Skeletal muscle cell (primary cell): ENCODE results near the gene PLD1.
"Not testable (repeated sequence)": the region's sequence is repeated elsewhere in the genome, so short reads cannot be mapped to it uniquely, and the experiment has no call there.

Experiments used
- DNase-seq: peaks from one replicate; pipeline ENCODE4 v3.0.0-alpha.2; 2010; ENCODE audit warnings: low read depth
- H3K4me3 ChIP-seq: 2 replicates; pipeline ENCODE4 v1.5.1; 2011; ENCODE audit warnings: low read depth, mild to moderate bottlenecking, control low read depth, low read length, moderate library complexity

PLD1 gene

GRCh38 chr3:171755656-171756055 is 54.6 kb downstream of the PLD1 start:
- no peak overlapping the region for H3K4me3 ChIP-seq
- DNase-seq: no peak

DNA sequence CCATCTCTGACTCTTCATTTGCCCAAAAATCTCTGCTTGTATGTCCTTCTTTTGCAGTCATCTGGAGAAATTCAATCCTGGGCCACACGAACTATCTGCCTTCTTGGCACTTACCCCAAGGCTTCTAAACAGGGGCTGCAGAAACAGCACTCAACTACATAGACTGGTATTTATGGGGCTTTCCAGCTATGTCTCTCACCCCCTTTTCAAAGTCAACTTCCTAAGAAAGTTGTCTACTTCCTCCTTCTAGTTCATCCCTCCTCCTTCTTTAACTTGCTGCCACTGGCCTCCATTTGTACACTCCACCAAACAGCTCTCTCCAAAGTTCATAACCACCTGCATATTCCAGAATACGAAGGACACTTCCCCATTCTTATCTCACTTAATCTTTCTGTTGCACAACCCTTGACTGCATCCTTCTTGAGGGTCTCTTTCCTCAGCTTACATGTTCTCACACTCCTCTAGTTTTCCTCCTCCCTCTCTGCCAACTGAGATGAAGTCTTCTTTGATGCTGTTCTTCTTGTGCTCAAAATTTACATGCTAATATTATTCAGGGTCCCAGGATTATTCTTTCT is 55.2 kb downstream of the PLD1 start:
- no peak for DNase-seq

DNA sequence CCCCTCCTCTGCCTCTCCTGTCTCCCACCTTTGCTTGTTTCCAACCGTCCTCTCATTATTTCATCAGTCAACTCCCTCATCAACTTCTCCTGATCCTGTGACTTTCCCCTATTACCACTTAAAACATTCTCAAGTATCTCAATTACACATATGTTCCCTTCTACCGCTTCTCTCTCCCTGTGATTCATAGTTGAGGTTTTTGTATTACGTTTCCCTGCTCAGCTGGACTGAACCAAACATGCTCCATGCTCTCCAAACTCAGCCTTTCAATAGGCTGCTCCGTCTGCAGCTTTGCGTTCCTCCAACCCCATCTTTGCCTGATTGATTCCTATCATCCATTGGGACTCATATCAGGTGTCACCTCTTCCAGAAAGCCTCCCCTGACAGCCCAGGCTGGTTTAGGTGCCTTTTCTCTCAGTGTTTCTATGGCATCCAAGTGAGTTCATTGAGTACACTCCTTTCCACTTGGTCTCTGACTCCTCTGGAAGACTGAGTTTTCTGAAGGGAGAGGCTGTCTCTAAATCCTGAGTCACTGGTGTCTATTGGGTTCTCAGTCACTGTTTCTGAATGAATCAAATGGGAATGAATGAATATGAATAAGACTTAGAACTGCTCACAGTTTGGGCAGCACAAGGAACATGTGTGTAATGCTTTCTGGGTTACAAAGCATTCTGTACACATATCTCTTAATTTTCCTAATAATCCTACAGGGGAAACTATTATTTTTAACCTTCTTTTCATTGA is 56.4 kb downstream of the PLD1 start:
- H3K4me3 ChIP-seq: no peak overlapping the region
- DNase-seq: peak; percentile 79

More for the DNA sequence above, 55.2 kb downstream of the PLD1 start:
- H3K4me3 ChIP-seq: no peak overlapping the region

DNA sequence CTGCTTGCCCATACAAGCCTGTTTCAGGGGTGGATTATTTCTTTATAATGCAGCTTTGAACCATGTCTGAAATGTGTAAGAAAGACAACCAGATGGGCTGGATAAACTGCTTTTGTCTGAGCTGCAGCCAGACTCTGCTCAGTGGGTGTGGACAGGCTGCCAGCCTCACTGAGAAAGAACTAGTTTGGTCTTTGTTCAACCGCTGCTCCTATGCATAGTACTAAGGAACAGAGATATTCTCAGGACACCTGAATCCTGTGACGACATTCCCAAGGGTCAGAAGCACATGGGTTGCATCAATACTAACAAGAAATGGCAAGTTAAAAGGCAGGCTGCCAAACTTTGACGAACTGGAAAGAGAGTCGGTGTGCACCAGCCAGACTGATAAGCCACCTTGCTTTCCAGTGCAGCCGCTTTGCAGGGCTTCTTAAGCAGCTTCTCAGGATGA is 57.2 kb downstream of the PLD1 start:
- no peak for DNase-seq
- no peak overlapping the region for H3K4me3 ChIP-seq

DNA sequence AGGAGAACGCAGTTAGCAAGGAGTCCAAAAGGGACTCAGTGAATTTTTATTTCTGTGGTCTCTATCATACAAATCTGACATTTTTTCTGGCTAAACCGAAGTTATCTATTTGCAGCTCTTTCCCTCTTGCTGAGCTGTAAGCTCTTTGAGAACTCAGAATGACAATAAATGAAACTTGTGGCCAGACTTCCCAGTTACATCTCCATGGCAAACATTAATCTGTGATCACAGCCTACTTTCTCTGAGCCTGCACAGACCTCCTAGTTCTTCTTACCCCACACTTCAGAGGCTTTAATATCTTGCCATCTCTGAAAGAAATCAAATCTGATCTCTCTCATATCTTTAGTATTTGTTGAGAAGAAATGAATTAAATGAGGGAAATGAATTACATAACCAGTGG is 58.0 kb downstream of the PLD1 start:
- no peak overlapping the region for H3K4me3 ChIP-seq
- no peak for DNase-seq

GRCh38 chr3:171749124-171749523 is 61.2 kb downstream of the PLD1 start:
- no peak for DNase-seq
- no peak overlapping the region for H3K4me3 ChIP-seq

- no peak for DNase-seq
- no peak overlapping the region for H3K4me3 ChIP-seq
Observed at GRCh38 chr3:171748064-171748924, 62.0 kb downstream of the PLD1 start.

GRCh38 chr3:171747223-171747920 is 62.9 kb downstream of the PLD1 start:
- no peak overlapping the region for H3K4me3 ChIP-seq
- no peak for DNase-seq

GRCh38 chr3:171746320-171747222 is 63.7 kb downstream of the PLD1 start:
- DNase-seq, H3K4me3 ChIP-seq: not testable (repeated sequence)

- no peak overlapping the region for H3K4me3 ChIP-seq
- DNase-seq: no peak
Observed at GRCh38 chr3:171745577-171746319, 64.5 kb downstream of the PLD1 start.

DNA sequence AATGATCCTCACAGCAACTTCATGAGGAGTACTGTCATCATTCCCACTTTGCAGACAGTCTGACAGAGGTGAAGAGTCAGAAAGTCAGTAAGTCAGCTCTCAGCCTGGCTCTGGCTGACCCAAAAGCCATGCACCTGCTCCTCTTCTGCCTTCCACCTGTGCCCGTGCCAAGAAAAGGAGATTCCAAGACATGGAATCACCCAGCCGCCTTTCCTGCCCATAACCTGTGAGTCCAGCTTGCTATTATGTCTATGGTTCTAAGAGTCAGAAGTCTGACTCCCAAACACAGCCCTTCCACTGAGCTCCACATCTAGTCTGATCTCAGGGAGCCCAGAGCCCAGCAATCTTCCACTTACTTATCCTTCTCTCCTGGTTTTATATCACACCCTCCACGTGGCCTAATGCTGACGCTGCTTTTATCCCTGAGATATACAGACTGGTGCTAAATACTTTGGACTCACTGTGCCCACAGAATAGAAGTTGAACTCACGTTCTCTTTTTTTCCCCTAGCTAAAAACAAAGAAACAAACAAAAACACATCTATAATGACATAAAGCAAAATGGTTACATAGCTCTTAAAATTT is 66.0 kb downstream of the PLD1 start:
- no peak for DNase-seq

GRCh38 chr3:171743327-171744157 is 66.7 kb downstream of the PLD1 start:
- DNase-seq: no peak
- H3K4me3 ChIP-seq: no peak overlapping the region

More for the DNA sequence above, 66.0 kb downstream of the PLD1 start:
- H3K4me3 ChIP-seq: no peak overlapping the region

GRCh38 chr3:171741377-171741776 is 68.9 kb downstream of the PLD1 start:
- DNase-seq: no peak
- no peak overlapping the region for H3K4me3 ChIP-seq

DNA sequence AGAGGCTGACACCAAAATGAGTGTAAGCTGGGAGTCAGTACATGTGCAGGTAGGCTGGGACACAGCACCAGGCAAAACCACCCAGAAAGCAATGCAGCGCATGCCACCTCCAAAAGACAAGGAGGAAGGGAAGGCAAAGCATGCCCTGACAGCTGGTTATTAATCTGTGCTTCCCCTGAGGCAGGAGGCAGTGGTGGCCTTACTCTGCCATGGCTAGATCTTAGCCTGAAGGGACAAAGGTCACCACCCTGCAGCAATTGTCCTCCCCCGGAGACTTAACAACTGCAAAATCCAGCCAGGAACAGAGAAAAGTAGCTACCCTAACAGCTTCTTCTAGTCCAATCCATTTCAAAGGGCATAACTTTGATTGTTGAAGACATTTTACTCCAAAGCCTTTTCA is 73.7 kb downstream of the PLD1 start:
- DNase-seq: no peak
- H3K4me3 ChIP-seq: no peak overlapping the region

DNA sequence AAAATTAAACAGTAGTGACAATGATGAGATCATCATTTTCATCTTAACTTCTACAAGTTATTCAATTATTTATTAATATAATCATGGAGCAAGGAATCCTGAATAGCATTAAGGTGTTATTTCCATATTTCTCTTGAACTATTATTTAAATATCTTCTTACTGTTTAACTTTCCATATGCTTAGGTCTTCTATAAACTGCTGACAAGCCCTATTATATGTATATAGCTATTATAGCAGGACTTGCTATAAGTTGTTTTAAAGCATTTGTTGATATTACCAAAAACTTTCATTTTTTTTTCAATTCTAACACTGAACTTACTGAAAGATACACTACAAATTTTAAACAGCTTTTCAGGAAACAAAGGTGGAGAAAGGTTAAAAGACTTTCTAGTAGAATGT is 76.7 kb downstream of the PLD1 start:
- no peak for DNase-seq
- H3K4me3 ChIP-seq: no peak overlapping the region

DNA sequence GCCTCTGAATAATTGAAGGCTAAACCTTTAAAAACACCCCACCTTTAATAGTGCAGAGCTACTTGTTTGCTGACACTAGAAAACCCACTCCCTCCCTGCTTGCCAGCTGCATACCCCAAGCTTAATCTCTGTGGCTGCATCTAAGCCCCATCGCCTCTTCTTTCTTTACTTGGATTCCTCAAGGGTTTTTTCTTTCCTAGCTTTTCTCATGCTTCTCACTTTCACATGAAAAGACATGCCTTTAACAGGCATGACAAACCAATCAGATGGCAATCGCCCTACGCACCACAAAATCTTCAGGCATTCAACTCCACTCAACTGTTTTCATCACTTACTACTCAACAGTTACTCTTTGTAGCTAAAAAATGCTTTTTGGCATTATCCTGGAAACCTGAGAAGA is 77.5 kb downstream of the PLD1 start:
- no peak for DNase-seq
- H3K4me3 ChIP-seq: no peak overlapping the region

DNA sequence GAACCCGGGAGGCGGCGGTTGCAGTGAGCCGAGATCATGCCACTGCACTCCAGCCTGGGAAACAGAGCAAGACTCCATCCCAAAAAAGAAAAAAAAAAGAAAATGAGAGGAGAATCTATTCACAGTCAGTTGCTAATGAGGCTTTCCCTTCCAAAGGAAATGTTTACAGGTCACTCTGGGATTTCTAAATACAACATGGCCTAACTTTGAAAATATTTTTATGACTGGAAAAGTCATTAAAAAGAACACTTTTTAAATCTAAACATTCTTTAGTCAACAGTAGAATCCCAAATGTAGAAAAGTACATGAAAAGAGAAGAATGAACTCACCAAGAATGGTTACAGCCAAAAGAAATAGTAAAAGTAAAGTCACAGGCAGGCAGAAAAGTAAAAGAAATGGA is 78.6 kb downstream of the PLD1 start:
- no peak overlapping the region for H3K4me3 ChIP-seq
- no peak for DNase-seq
